Fibroblast of lung (primary cell): ENCODE data around the gene LY6G6F.

ENCODE experiments used
- EZH2 ChIP-seq: IDR thresholded peaks from 2 replicates; pipeline ENCODE4 v1.5.1; 2012; ENCODE audit warnings: low read length, control low read depth, mild to moderate bottlenecking; ENCODE audit errors: missing control alignments
- TF ChIP-seq, protein P1 (sequence below), 2 donors: IDR thresholded peaks in 1 of 2; conservative IDR thresholded peaks in 1 of 2; 1 replicate in 1 of 2; 2 replicates in 1 of 2; pipeline ENCODE4 v1.5.1; 2011 to 2012; ENCODE audit warnings: low read length in 2 of 2, control low read depth in 1 of 2, inconsistent platforms in 1 of 2, low read depth in 1 of 2, mild to moderate bottlenecking in 1 of 2

DNA sequence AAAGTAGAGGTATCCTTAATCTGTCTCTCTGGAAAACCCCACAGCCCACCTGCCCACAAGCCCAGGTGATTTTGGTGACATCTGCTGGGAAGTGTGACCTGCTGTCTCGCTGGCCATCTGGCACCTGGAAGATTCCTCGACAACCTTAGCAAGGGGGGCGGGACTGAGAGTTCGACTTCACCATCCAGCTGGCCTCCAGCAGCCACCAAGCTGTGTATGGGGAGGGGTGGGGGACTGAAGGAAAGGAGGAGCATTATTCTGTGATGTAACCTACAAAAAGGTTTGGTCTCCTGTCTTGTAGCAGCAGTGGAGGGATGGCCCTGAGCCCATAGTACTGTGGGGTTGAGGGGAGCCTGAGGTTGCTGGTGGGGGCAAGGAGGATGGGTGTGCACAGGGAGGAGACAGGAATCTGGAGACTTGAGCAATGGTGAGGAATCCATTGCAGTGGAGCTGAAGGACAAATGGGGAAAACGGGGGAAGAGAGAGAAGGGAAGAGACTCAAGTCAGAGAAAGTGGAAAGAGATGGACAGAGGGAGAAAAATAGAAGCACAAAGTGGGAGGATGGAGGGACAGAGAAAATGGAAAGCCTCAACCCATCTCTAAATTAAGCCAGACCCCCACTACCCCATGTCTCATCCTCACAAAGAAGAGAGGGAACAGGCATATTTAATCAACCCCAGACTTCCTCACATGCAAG is 4.0 kb downstream of the LY6G6F start:
- TF ChIP-seq, protein P1, sequence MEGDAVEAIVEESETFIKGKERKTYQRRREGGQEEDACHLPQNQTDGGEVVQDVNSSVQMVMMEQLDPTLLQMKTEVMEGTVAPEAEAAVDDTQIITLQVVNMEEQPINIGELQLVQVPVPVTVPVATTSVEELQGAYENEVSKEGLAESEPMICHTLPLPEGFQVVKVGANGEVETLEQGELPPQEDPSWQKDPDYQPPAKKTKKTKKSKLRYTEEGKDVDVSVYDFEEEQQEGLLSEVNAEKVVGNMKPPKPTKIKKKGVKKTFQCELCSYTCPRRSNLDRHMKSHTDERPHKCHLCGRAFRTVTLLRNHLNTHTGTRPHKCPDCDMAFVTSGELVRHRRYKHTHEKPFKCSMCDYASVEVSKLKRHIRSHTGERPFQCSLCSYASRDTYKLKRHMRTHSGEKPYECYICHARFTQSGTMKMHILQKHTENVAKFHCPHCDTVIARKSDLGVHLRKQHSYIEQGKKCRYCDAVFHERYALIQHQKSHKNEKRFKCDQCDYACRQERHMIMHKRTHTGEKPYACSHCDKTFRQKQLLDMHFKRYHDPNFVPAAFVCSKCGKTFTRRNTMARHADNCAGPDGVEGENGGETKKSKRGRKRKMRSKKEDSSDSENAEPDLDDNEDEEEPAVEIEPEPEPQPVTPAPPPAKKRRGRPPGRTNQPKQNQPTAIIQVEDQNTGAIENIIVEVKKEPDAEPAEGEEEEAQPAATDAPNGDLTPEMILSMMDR (conservative IDR thresholded peaks at IDR 0.05 in 1 of 2, IDR thresholded peaks at IDR 0.05 in 1 of 2; ENCODE audit: low read depth in 1 of 2, low read length in 2 of 2): no peak
- no peak for TF ChIP-seq EZH2
